A549 (cell line): ENCODE measurements around the gene BRDT. TPM values are rescaled to one million over a fixed set of nuclear protein-coding genes. Genes with fewer than 3 reads are reported as not detected.
A peak's percentile ranks its signal among the peaks of the same experiment; 100 is the strongest.

Experiments used
- ATAC-seq, 2 experiments: fragments of 200-7000 bp in 1 of 2; fragments of >200 bp in 1 of 2; cut with Nextera tagmentation in 1 of 2; cut with Tn5 transposase in 1 of 2; 3 replicates each; pipeline versions ENCODE4 v1.8.0 to v1.9.1; 2018 to 2020; ENCODE audit warnings: mild to moderate bottlenecking in 1 of 2, moderate library complexity in 1 of 2
- CTCF ChIA-PET: fragments of 300-600 bp; sonication (Branson Sonifier 250); formaldehyde crosslinking; extraction: SDS; loops from one replicate; lab custom pipeline; 2021; ENCODE audit warnings: antibody characterized with exemption, inconsistent platforms; lab: Yijun Ruan, JAX
- POLR2A ChIA-PET: fragments of 350-600 bp; formaldehyde crosslinking; extraction: SDS; loops from one replicate; lab custom pipeline; 2021; ENCODE audit warnings: antibody characterized with exemption, inconsistent platforms; lab: Yijun Ruan, JAX
- DNase-seq, 2 experiments: peaks; one replicate each; pipeline versions ENCODE4 v3.0.0 to v3.0.0-alpha.2; 2011 to 2016; ENCODE audit warnings: low read depth in 1 of 2, low spot score in 1 of 2
- FAIRE-seq: peaks from 2 replicates; lab custom pipeline; 2011; peaks lifted over from hg19 to GRCh38; lab: Jason Lieb, UNC
- H3K27ac ChIP-seq, 2 experiments: fragments of >200 bp; sonication (Bioruptor Twin); formaldehyde crosslinking; 3 replicates each; pipeline ENCODE4 v1.5.1; 2016 to 2017
- H3K4me1 ChIP-seq: fragments of >200 bp; sonication (Bioruptor Twin); formaldehyde crosslinking; 3 replicates; pipeline ENCODE4 v1.6.1; 2016
- H3K4me2 ChIP-seq: fragments of >200 bp; sonication (Bioruptor Twin); formaldehyde crosslinking; 3 replicates; pipeline ENCODE4 v1.6.1; 2016
- H3K4me3 ChIP-seq: fragments of >200 bp; sonication (Bioruptor Twin); formaldehyde crosslinking; 3 replicates; pipeline ENCODE4 v1.5.1; 2016
- H3K9me3 ChIP-seq: fragments of >200 bp; sonication (Bioruptor Twin); formaldehyde crosslinking; 3 replicates; pipeline ENCODE4 v1.6.1; 2016
- ATOH8 ChIP-seq: fragments of 250-450 bp; sonication (Bioruptor Pico); IDR thresholded peaks from 2 replicates; pipeline ENCODE4 v1.5.0; 2020; ENCODE audit warnings: low read depth, mild to moderate bottlenecking, moderate library complexity
- BCL3 ChIP-seq: fragments of >200 bp; sonication (Bioruptor Twin); formaldehyde crosslinking; IDR thresholded peaks from 3 replicates; pipeline ENCODE4 v1.6.1; 2016
- CBX2 ChIP-seq: fragments of 200-600 bp; sonication (generic); IDR thresholded peaks from 2 replicates; pipeline ENCODE4 v1.6.1; 2016; ENCODE audit warnings: low read depth, mild to moderate bottlenecking, borderline replicate concordance
- CEBPB ChIP-seq, 2 experiments: fragments of >200 bp in 1 of 2; sonication (Bioruptor Twin) in 1 of 2; formaldehyde crosslinking in 1 of 2; IDR thresholded peaks; 2 replicates each; pipeline ENCODE4 v1.6.1; 2012 to 2016
- CHD4 ChIP-seq: fragments of 200-600 bp; sonication (generic); IDR thresholded peaks from 2 replicates; pipeline ENCODE4 v1.6.1; 2016; ENCODE audit warnings: antibody characterized with exemption, mild to moderate bottlenecking, borderline replicate concordance
- E2F6 ChIP-seq: IDR thresholded peaks from 2 replicates; pipeline ENCODE4 v1.6.1; 2012; ENCODE audit warnings: low read depth, borderline replicate concordance
- EHF ChIP-seq: fragments of 250-450 bp; sonication (Bioruptor Pico); IDR thresholded peaks from 2 replicates; pipeline ENCODE4 v1.5.0; 2020; ENCODE audit warnings: mild to moderate bottlenecking
- EP300 ChIP-seq, 2 experiments: fragments of >200 bp; sonication (Bioruptor Twin); formaldehyde crosslinking; IDR thresholded peaks; 2 replicates in 1 of 2; 3 replicates in 1 of 2; pipeline ENCODE4 v1.6.1; 2016 to 2017
- ESRRA ChIP-seq: fragments of 150-350 bp; IDR thresholded peaks from 2 replicates; pipeline ENCODE4 v1.6.1; 2014; ENCODE audit warnings: mild to moderate bottlenecking, low read length, borderline replicate concordance
- FOSB ChIP-seq: fragments of 250-450 bp; sonication (Bioruptor Pico); IDR thresholded peaks from 2 replicates; pipeline ENCODE4 v1.5.0; 2020; ENCODE audit warnings: mild to moderate bottlenecking, moderate library complexity
- FOSL2 ChIP-seq, 2 experiments: fragments of 450-650 bp in 1 of 2; fragments of >200 bp in 1 of 2; sonication (Bioruptor Twin) in 1 of 2; formaldehyde crosslinking; IDR thresholded peaks; 2 replicates each; pipeline versions ENCODE4 v1.5.0 to v1.6.1; 2016 to 2020; ENCODE audit warnings: mild to moderate bottlenecking in 1 of 2, moderate library complexity in 1 of 2
- FOXS1 ChIP-seq: fragments of 250-450 bp; sonication (Bioruptor Pico); IDR thresholded peaks from 2 replicates; pipeline ENCODE4 v1.5.0; 2020; ENCODE audit warnings: mild to moderate bottlenecking, moderate library complexity
- GATA3 ChIP-seq: IDR thresholded peaks from 2 replicates; pipeline ENCODE4 v1.6.1; 2012; ENCODE audit warnings: borderline replicate concordance
- HEYL ChIP-seq: fragments of 250-450 bp; sonication (Bioruptor Pico); IDR thresholded peaks from 2 replicates; pipeline ENCODE4 v1.8.0; 2021; ENCODE audit warnings: mild to moderate bottlenecking, moderate library complexity
- HOXB13 ChIP-seq: fragments of 250-450 bp; sonication (Bioruptor Pico); IDR thresholded peaks from 2 replicates; pipeline ENCODE4 v1.5.0; 2020; ENCODE audit warnings: low read depth, mild to moderate bottlenecking, moderate library complexity
- KDM1A ChIP-seq: fragments of 200-600 bp; sonication (generic); IDR thresholded peaks from 2 replicates; pipeline ENCODE4 v1.6.1; 2016; ENCODE audit warnings: low read depth, mild to moderate bottlenecking
- KDM5A ChIP-seq: fragments of 200-600 bp; sonication (generic); IDR thresholded peaks from 2 replicates; pipeline ENCODE4 v1.6.1; 2016; ENCODE audit warnings: antibody characterized with exemption, mild to moderate bottlenecking
- MAFK ChIP-seq: fragments of 450-650 bp; IDR thresholded peaks from 2 replicates; pipeline ENCODE4 v1.6.1; 2014; ENCODE audit not compliant: partially characterized antibody
- MAX ChIP-seq: IDR thresholded peaks from 2 replicates; pipeline ENCODE4 v1.6.1; 2012
- MYC ChIP-seq: IDR thresholded peaks from 2 replicates; pipeline ENCODE4 v1.6.1; 2012; ENCODE audit warnings: mild to moderate bottlenecking, inconsistent platforms, low read length, improper control_type of control experiment, borderline replicate concordance
- NFE2L2 ChIP-seq: fragments of 150-350 bp; conservative IDR thresholded peaks from 2 replicates; pipeline ENCODE4 v1.6.1; 2014; ENCODE audit warnings: low read length
- NPAS2 ChIP-seq: fragments of 250-450 bp; sonication (Bioruptor Pico); IDR thresholded peaks from 2 replicates; pipeline ENCODE4 v1.8.0; 2022; ENCODE audit warnings: mild to moderate bottlenecking, moderate library complexity, borderline replicate concordance
- NR3C1 ChIP-seq: fragments of >200 bp; sonication (Bioruptor Twin); formaldehyde crosslinking; IDR thresholded peaks from 3 replicates; pipeline ENCODE4 v1.6.1; 2017
- PBX3 ChIP-seq: IDR thresholded peaks from 2 replicates; pipeline ENCODE4 v1.6.1; 2012
- PHF8 ChIP-seq: fragments of 200-600 bp; sonication (generic); IDR thresholded peaks from 2 replicates; pipeline ENCODE4 v1.6.1; 2016; ENCODE audit warnings: low read depth, mild to moderate bottlenecking, antibody characterized with exemption, moderate library complexity, borderline replicate concordance
- POLR2AphosphoS2 ChIP-seq: conservative IDR thresholded peaks from 2 replicates; pipeline ENCODE4 v1.6.1; 2012; ENCODE audit warnings: low read length, improper control_type of control experiment, inconsistent platforms
- RAD21 ChIP-seq, 2 experiments: fragments of >200 bp in 1 of 2; sonication (Bioruptor Twin) in 1 of 2; formaldehyde crosslinking in 1 of 2; IDR thresholded peaks in 1 of 2; conservative IDR thresholded peaks in 1 of 2; 2 replicates in 1 of 2; 3 replicates in 1 of 2; pipeline ENCODE4 v1.6.1; 2012 to 2018; ENCODE audit warnings: inconsistent platforms in 1 of 2
- RARB ChIP-seq: fragments of 250-450 bp; sonication (Bioruptor Pico); IDR thresholded peaks from 2 replicates; pipeline ENCODE4 v1.8.0; 2021; ENCODE audit warnings: mild to moderate bottlenecking, moderate library complexity
- REST ChIP-seq: fragments of 200-600 bp; sonication (generic); IDR thresholded peaks from 2 replicates; pipeline ENCODE4 v1.6.1; 2016; ENCODE audit warnings: antibody characterized with exemption, mild to moderate bottlenecking, moderate library complexity
- SMC3 ChIP-seq: fragments of >200 bp; sonication (Bioruptor Twin); formaldehyde crosslinking; IDR thresholded peaks from 3 replicates; pipeline ENCODE4 v1.6.1; 2018; ENCODE audit warnings: inconsistent platforms
- WGBS: methylation state at CpG from one replicate; pipeline ENCODE4 v1.1.6; 2017; ENCODE audit errors: missing lambda C conversion rate; 5-methylcytosine and 5-hydroxymethylcytosine counted together
- polyA plus RNA-seq, 4 experiments: library from polyadenylated mRNA; depleted of rRNA in 3 of 4; stranded (reverse); fragments of >200 nt; fragmentation: RNase III in 1 of 4; extraction: RNeasy Plus Mini Kit Qiagen cat#74134 plus additional on column Dnase treatment in 1 of 4; gene quantifications; 2 replicates in 3 of 4; 3 replicates in 1 of 4; pipeline ENCODE4 v1.2.3, GENCODE V29; 2011 to 2017

BRDT gene
- polyA plus RNA-seq, 2 of the 4 experiments (the other 2 are of a cell fraction) = not detected

- Histone ChIP-seq H3K9me3 (peaks cover 5% of the 10 kb centered on the region; the same call in 1 of the 3 replicates), H3K4me1 (0 out of 3 replicates have a peak, but pooled peaks cover 7% of the 10 kb centered on the region), H3K27ac (no peak overlapping the region), H3K4me3 (no peak overlapping the region), H3K4me2 (no peak overlapping the region)
- DNase-seq (no peak), FAIRE-seq (no peak), ATAC-seq (no peak)
- POLR2A ChIA-PET = no interaction called here
- TF ChIP-seq EHF (CRISPR knock-in tag) (no peak), CBX2 (no peak), NFE2L2 (no peak), PHF8 (no peak), PBX3 (no peak), CHD4 (no peak), POLR2AphosphoS2 (no peak), MAX (no peak), NPAS2 (CRISPR knock-in tag) (no peak), GATA3 (no peak), MYC (no peak), MAFK (no peak)
- CTCF ChIA-PET = no interaction called here
- 80% methylated on average over 5 of the region's 9 CpGs for WGBS
Measured at GRCh38 chr1:92026806-92027205, 77.6 kb downstream of the BRDT start.

- DNase-seq = peak in 1 of 2 experiments; percentile 1
- TF ChIP-seq FOSL2 (IDR thresholded peaks at IDR 0.05) (no peak), FOSL2 (CRISPR knock-in tag; IDR thresholded peaks at IDR 0.05) (no peak), ESRRA (no peak), E2F6 (no peak), RAD21 (conservative IDR thresholded peaks at IDR 0.05 in 1 of 2, IDR thresholded peaks at IDR 0.05 in 1 of 2) (no peak), MAFK (no peak), NR3C1 (no peak), REST (no peak), ATOH8 (no peak), FOXS1 (CRISPR knock-in tag) (no peak), CEBPB (IDR thresholded peaks at IDR 0.05) (no peak), KDM5A (no peak), HEYL (CRISPR knock-in tag) (no peak), RARB (CRISPR knock-in tag) (no peak), EP300 (IDR thresholded peaks at IDR 0.05) (no peak), HOXB13 (CRISPR knock-in tag) (no peak), KDM1A (no peak), FOSB (CRISPR knock-in tag) (no peak), SMC3 (no peak), BCL3 (no peak)
- ChIA-PET POLR2A (no interaction called here), CTCF (no interaction called here)
- H3K9me3 ChIP-seq = no peaks in the 10 kb centered on the region
- peak overlapping the region; percentile 66 for H3K4me3 ChIP-seq
- H3K4me1 ChIP-seq = 0 out of 3 replicates have a peak, but pooled peaks cover 7% of the 10 kb centered on the region
- peak overlapping the region; percentile 70 to 85; a peak in 5 of 6 replicates for H3K27ac ChIP-seq
- H3K4me2 ChIP-seq = peak overlapping the region; percentile 95
- WGBS = 85% methylated on average over 16 of the region's 31 CpGs
- no peak; a peak in 2 of 6 replicates for ATAC-seq
- FAIRE-seq = no peak
Measured at GRCh38 chr1:92029241-92029922, 80.2 kb downstream of the BRDT start.
